K562 (cell line): ENCODE results near the gene PPTC7. TPM values are rescaled to one million over a fixed set of nuclear protein-coding genes. Genes with fewer than 3 reads are reported as not detected.

Experiments used
- ASH1L ChIP-seq: fragments of 450-650 bp; IDR thresholded peaks from 2 replicates; pipeline ENCODE4 v1.6.1; 2018; ENCODE audit warnings: borderline replicate concordance, mild to moderate bottlenecking, low read depth; ENCODE audit not compliant: partially characterized antibody
- BMI1 ChIP-seq: fragments of 150-350 bp; IDR thresholded peaks from 2 replicates; pipeline ENCODE4 v1.6.1; 2014; ENCODE audit warnings: low read length
- BRF1 ChIP-seq: IDR thresholded peaks from 3 replicates; pipeline ENCODE4 v1.6.1; 2011; ENCODE audit warnings: borderline replicate concordance, mild to moderate bottlenecking; ENCODE audit not compliant: insufficient read length; ENCODE audit errors: extremely low read depth
- FOS ChIP-seq: IDR thresholded peaks from 3 replicates; pipeline ENCODE4 v1.6.1; 2011; ENCODE audit not compliant: insufficient read length; ENCODE audit errors: extremely low read depth
- HDAC8 ChIP-seq: fragments of 450-650 bp; IDR thresholded peaks from 2 replicates; pipeline ENCODE4 v1.6.1; 2016; ENCODE audit warnings: mild to moderate bottlenecking, missing genetic modification characterization, moderate library complexity, missing compliant biosample characterization
- KDM4B ChIP-seq, 2 experiments: fragments of 450-650 bp in 1 of 2; sonication (generic) in 1 of 2; IDR thresholded peaks; 2 replicates each; pipeline ENCODE4 v1.6.1; 2016 to 2017; ENCODE audit warnings: borderline replicate concordance in 2 of 2, antibody characterized with exemption in 1 of 2, low read depth in 1 of 2, mild to moderate bottlenecking in 1 of 2
- NR2F6 ChIP-seq: fragments of 450-650 bp; formaldehyde crosslinking; IDR thresholded peaks from 2 replicates; pipeline ENCODE4 v1.4.0; 2020; ENCODE audit warnings: mild to moderate bottlenecking
- PBX2 ChIP-seq, 2 experiments: IDR thresholded peaks in 1 of 2; conservative IDR thresholded peaks in 1 of 2; 2 replicates each; pipeline ENCODE4 v1.6.1; 2016; ENCODE audit warnings: low read depth in 2 of 2, mild to moderate bottlenecking in 1 of 2, missing compliant biosample characterization in 1 of 2, missing genetic modification characterization in 1 of 2, moderate library complexity in 1 of 2
- PPARD ChIP-seq: fragments of 250-450 bp; sonication (Bioruptor Pico); IDR thresholded peaks from 2 replicates; pipeline ENCODE4 v1.8.0; 2022; ENCODE audit warnings: inconsistent platforms, mild to moderate bottlenecking, moderate library complexity
- SPI1 ChIP-seq: IDR thresholded peaks from 2 replicates; pipeline ENCODE4 v1.6.1; 2011; ENCODE audit warnings: low read depth, low read length, control low read depth, borderline replicate concordance
- TFAP4 ChIP-seq: sonication (generic); formaldehyde crosslinking; IDR thresholded peaks from 2 replicates; pipeline ENCODE4 v1.8.0; 2022; ENCODE audit warnings: missing genetic modification reagents, mild to moderate bottlenecking, moderate library complexity, borderline replicate concordance
- ZBTB26 ChIP-seq: fragments of 450-650 bp; formaldehyde crosslinking; IDR thresholded peaks from 2 replicates; pipeline ENCODE4 v1.4.0; 2022; ENCODE audit warnings: missing genetic modification characterization
- ZKSCAN8 ChIP-seq: fragments of 200-800 bp; sonication (Bioruptor generic); IDR thresholded peaks from 2 replicates; pipeline ENCODE4 v1.6.1; 2016; ENCODE audit warnings: missing genetic modification characterization, missing compliant biosample characterization
- ZNF175 ChIP-seq: fragments of 200-800 bp; sonication (Bioruptor generic); IDR thresholded peaks from 2 replicates; pipeline ENCODE4 v1.6.1; 2016; ENCODE audit warnings: low read depth, mild to moderate bottlenecking, missing genetic modification characterization, missing compliant biosample characterization
- ZNF512 ChIP-seq: IDR thresholded peaks from 2 replicates; pipeline ENCODE4 v1.6.1; 2016; ENCODE audit warnings: missing genetic modification characterization, missing compliant biosample characterization
- ZNF586 ChIP-seq: fragments of 450-650 bp; formaldehyde crosslinking; conservative IDR thresholded peaks from 2 replicates; pipeline ENCODE4 v1.4.0; 2020; ENCODE audit warnings: mild to moderate bottlenecking, moderate library complexity
- ZNF644 ChIP-seq: fragments of 200-800 bp; sonication (Bioruptor generic); IDR thresholded peaks from 2 replicates; pipeline ENCODE4 v1.6.1; 2016; ENCODE audit warnings: low read depth, missing genetic modification characterization, missing compliant biosample characterization
- ZNF668 ChIP-seq: fragments of 250-450 bp; sonication (Bioruptor Pico); IDR thresholded peaks from 2 replicates; pipeline ENCODE4 v1.8.0; 2022; ENCODE audit warnings: mild to moderate bottlenecking, inconsistent platforms
- ZNF695 ChIP-seq: fragments of 450-650 bp; formaldehyde crosslinking; IDR thresholded peaks from 2 replicates; pipeline ENCODE4 v1.4.0; 2020; ENCODE audit warnings: mild to moderate bottlenecking, moderate library complexity
- ZNF699 ChIP-seq: fragments of 250-450 bp; sonication (Bioruptor Pico); IDR thresholded peaks from 2 replicates; pipeline ENCODE4 v1.8.0; 2021; ENCODE audit warnings: mild to moderate bottlenecking, moderate library complexity; ENCODE audit not compliant: insufficient replicate concordance
- ZNF830 ChIP-seq: fragments of 250-450 bp; sonication (Bioruptor Pico); IDR thresholded peaks from 2 replicates; pipeline ENCODE4 v1.5.0; 2021; ENCODE audit warnings: mild to moderate bottlenecking
- polyA plus RNA-seq, 8 experiments: library from polyadenylated mRNA; depleted of rRNA in 4 of 8; stranded (reverse) in 5 of 8; unstranded in 3 of 8; fragments of >200 nt; fragmentation: Nextera tagmentation in 2 of 8; fragmentation: Illumina TruSeq in 1 of 8; extraction: Ambion mirVana in 2 of 8; extraction: Trizol in 1 of 8; gene quantifications; 2 replicates each; pipeline versions ENCODE4 v1.2.1 to v1.2.3, GENCODE V29; 2011 to 2014; ENCODE audit warnings: inconsistent platforms in 1 of 8, missing spikeins in 1 of 8
- total RNA-seq, 7 experiments: library from RNA; depleted of rRNA in 6 of 7; stranded (reverse); fragments of >200 nt in 6 of 7; fragmentation: Illumina TruSeq in 2 of 7; extraction: Trizol in 2 of 7; gene quantifications; 2 replicates each; pipeline versions ENCODE4 v1.2.1 to v1.2.3, GENCODE V29; 2011 to 2021; ENCODE audit warnings: low replicate concordance in 1 of 7

PPTC7 gene
- total and polyA plus RNA-seq, 9 of the 15 experiments (the other 6 are each of a cell fraction or from before 2014, with no cell fraction given) = 2.6 to 23.1 (median 11.9) TPM

GRCh38 chr12:110583137-110584059, at the start of gene PPTC7 (continued):
- TF ChIP-seq ZNF699 (CRISPR knock-in tag) (no peak), FOS (no peak), ZKSCAN8 (CRISPR knock-in tag) (no peak), HDAC8 (no peak), NR2F6 (CRISPR knock-in tag) (no peak), ZNF644 (tag) (no peak), PPARD (no peak), ZNF512 (no peak), ZNF586 (no peak), TFAP4 (CRISPR knock-in tag) (peak; percentile 88), SPI1 (no peak), KDM4B (IDR thresholded peaks at IDR 0.05; ENCODE audit: borderline replicate concordance in 2 of 2, low read depth in 1 of 2) (no peak), ZNF668 (CRISPR knock-in tag) (no peak), PBX2 (CRISPR knock-in tag; IDR thresholded peaks at IDR 0.05; ENCODE audit: low read depth) (no peak), PBX2 (tag; conservative IDR thresholded peaks at IDR 0.05; ENCODE audit: low read depth) (peak; percentile 24; the same call in 1 of the 2 replicates), ASH1L (no peak), ZNF695 (CRISPR knock-in tag) (no peak), ZNF830 (CRISPR knock-in tag) (no peak), BMI1 (no peak), ZBTB26 (CRISPR knock-in tag) (no peak), ZNF175 (CRISPR knock-in tag) (no peak), BRF1 (no peak)
